Amniotic stem cell (primary cell): ENCODE measurements around the gene RAB35.

Experiments used
- DNase-seq: peaks from one replicate; lab custom pipeline; 2025; lab: John Stamatoyannopoulos, UW

Gene RAB35

GRCh38 chr12:120116441-120116791, at the start of gene RAB35:
RAB35 (minus strand) TSS chr12:120116753; CDS start chr12:120116650, 103 bp downstream.
- no peak for DNase-seq

GRCh38 chr12:120164293-120164692, 47.7 kb upstream of the RAB35 start:
- DNase-seq = no peak

- no peak for DNase-seq
Measured at GRCh38 chr12:120162763-120163162, 46.2 kb upstream of the RAB35 start.

GRCh38 chr12:120161852-120162251, 45.3 kb upstream of the RAB35 start:
- no peak for DNase-seq

GRCh38 chr12:120159509-120160237, 43.1 kb upstream of the RAB35 start:
- DNase-seq = no peak

GRCh38 chr12:120158351-120158750, 41.8 kb upstream of the RAB35 start:
- DNase-seq = no peak

- DNase-seq = no peak
Measured at GRCh38 chr12:120157678-120158077, 41.1 kb upstream of the RAB35 start.

- DNase-seq = no peak
Measured at GRCh38 chr12:120156315-120157259, 40.0 kb upstream of the RAB35 start.

GRCh38 chr12:120155072-120155471, 38.5 kb upstream of the RAB35 start:
- no peak for DNase-seq

GRCh38 chr12:120150919-120151525, 34.5 kb upstream of the RAB35 start:
- DNase-seq = no peak

GRCh38 chr12:120148011-120148410, 31.5 kb upstream of the RAB35 start:
- no peak for DNase-seq

GRCh38 chr12:120145164-120145563, 28.6 kb upstream of the RAB35 start:
- DNase-seq = no peak

- no peak for DNase-seq
Measured at GRCh38 chr12:120144215-120144614, 27.7 kb upstream of the RAB35 start.

GRCh38 chr12:120142231-120142877, 25.8 kb upstream of the RAB35 start:
- no peak for DNase-seq

GRCh38 chr12:120141336-120141735, 24.8 kb upstream of the RAB35 start:
- DNase-seq = no peak

- no peak for DNase-seq
Measured at GRCh38 chr12:120140603-120141002, 24.1 kb upstream of the RAB35 start.

GRCh38 chr12:120139958-120140357, 23.4 kb upstream of the RAB35 start:
- no peak for DNase-seq

- no peak for DNase-seq
Measured at GRCh38 chr12:120138366-120138765, 21.8 kb upstream of the RAB35 start.

- DNase-seq = no peak
Measured at GRCh38 chr12:120137833-120138232, 21.3 kb upstream of the RAB35 start.

- no peak for DNase-seq
Measured at GRCh38 chr12:120136093-120136770, 19.7 kb upstream of the RAB35 start.

- DNase-seq = no peak
Measured at GRCh38 chr12:120134307-120134980, 17.9 kb upstream of the RAB35 start.
